Measurements from ENCODE around the gene FOXC2. TPM values are rescaled to one million over a fixed set of nuclear protein-coding genes. Genes with fewer than 3 reads are reported as not detected.

Gene FOXC2
- total RNA-seq, 6 experiments from 2014 or later = 0.20 TPM; not detected in 5

- 47% methylated on average over 8 of the region's 16 CpGs for WGBS (ENCODE audit: insufficient coverage, low coverage, low lambda C conversion rate, missing lambda C conversion rate)
- H3K27ac ChIP-seq = no peak overlapping the region
- H3K9me3 ChIP-seq = no peaks in the 10 kb centered on the region
- ATAC-seq = no peak
- no peak for DNase-seq
- no peak overlapping the region for H3K4me3 ChIP-seq
- H3K4me1 ChIP-seq = no peaks in the 10 kb centered on the region
- H3K36me3 ChIP-seq = no peaks in the 10 kb centered on the region
- TF ChIP-seq CTCF (IDR thresholded peaks at IDR 0.05) = no peak
- intact Hi-C loops (cut with DNase I) = no loop called here
- H3K27me3 ChIP-seq = no peaks in the 10 kb centered on the region
Observed at GRCh38 chr16:86618431-86619238, 52.0 kb downstream of the FOXC2 start.

Other genes starting within 250 kb of the FOXC2 start
- gene FOXF1, start 56.3 kb upstream of the FOXC2 start, total RNA-seq = 1 to 10 TPM in 5 of 6 experiments, under 1 TPM in 1; 0.58 to 1.6 (median 1.2) TPM
- gene MTHFSD, start 11.6 kb upstream of the FOXC2 start, total RNA-seq = 10 to 100 TPM in 2 of 6 experiments, 1 to 10 TPM in 4; 5.9 to 11.6 (median 9.0) TPM
- gene FOXL1, start 11.7 kb downstream of the FOXC2 start, total RNA-seq = under 1 TPM in 4 of 6 experiments, not detected in 2; 0.15 to 0.74 (median 0.46) TPM